Activated naive CD4-positive, alpha-beta T cell treated with anti-CD3 and anti-CD28 coated beads for 36 hours (primary cell): Measurements from ENCODE around the gene L2HGDH. TPM values are rescaled to one million over a fixed set of nuclear protein-coding genes. Genes with fewer than 3 reads are reported as not detected.
"Not testable (repeated sequence)": the region's sequence is repeated elsewhere in the genome, so short reads cannot be mapped to it uniquely, and the experiment has no call there.

Experiments used
- CTCF ChIA-PET: fragments of 350-600 bp; sonication (Branson Sonifier 250); formaldehyde crosslinking; loops from one replicate; lab custom pipeline; 2021; ENCODE audit warnings: antibody characterized with exemption; lab: Charles Lee
- DNase-seq: peaks from one replicate; pipeline ENCODE4 v3.0.0-alpha.2; 2020
- H3K27ac Mint-ChIP-seq: one replicate; pipeline ENCODE4 v1.8.0; 2021; ENCODE audit warnings: mild to moderate bottlenecking, mixed read lengths
- H3K27me3 Mint-ChIP-seq: one replicate; pipeline ENCODE4 v1.8.0; 2021; ENCODE audit warnings: low read depth, mixed read lengths
- H3K36me3 Mint-ChIP-seq: one replicate; pipeline ENCODE4 v1.8.0; 2021; ENCODE audit warnings: low read depth, mixed read lengths
- H3K4me1 Mint-ChIP-seq: one replicate; pipeline ENCODE4 v1.8.0; 2021; ENCODE audit warnings: low read depth, mixed read lengths
- H3K4me3 Mint-ChIP-seq: one replicate; pipeline ENCODE4 v1.8.0; 2021; ENCODE audit warnings: mild to moderate bottlenecking, moderate library complexity, mixed read lengths
- H3K9me3 Mint-ChIP-seq: one replicate; pipeline ENCODE4 v1.8.0; 2021; ENCODE audit warnings: mixed read lengths
- intact Hi-C: fragments of 100-400 bp; cut with micrococcal nuclease; formaldehyde crosslinking; loops from one replicate; pipeline ENCODE4 v1.15.1; 2023
- total RNA-seq, 2 experiments: library from RNA; stranded (reverse); gene quantifications; one replicate each; pipeline ENCODE4 v1.2.3, GENCODE V29; 2021

The L2HGDH gene
- total RNA-seq, 2 experiments from 2014 or later = 13.5 to 14.3 TPM

DNA sequence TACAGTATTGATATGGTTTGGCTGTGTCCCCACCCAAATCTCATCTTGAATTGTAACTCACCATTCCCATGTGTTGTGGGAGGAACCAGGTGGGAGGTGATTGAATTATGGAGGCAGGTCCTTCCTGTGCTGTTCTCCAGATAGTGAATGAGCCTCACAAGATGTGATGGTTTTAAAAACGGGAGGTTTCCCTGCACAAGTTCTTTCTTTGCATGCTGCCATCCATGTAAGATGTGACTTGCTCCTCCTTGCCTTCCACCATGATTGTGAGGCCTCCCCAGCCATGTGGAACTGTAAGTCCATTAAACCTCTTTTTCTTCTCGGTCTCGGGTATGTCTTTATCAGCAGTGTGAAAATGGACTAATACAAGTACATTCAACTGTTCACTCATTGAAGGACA lies 2.1 kb upstream of the L2HGDH start:
- CTCF ChIA-PET, H3K27ac Mint-ChIP-seq, H3K4me3 Mint-ChIP-seq, DNase-seq, H3K9me3 Mint-ChIP-seq, H3K27me3 Mint-ChIP-seq: not testable (repeated sequence)
- H3K36me3 Mint-ChIP-seq = peaks cover 17% of the 10 kb centered on the region
- H3K4me1 Mint-ChIP-seq = peaks cover 45% of the 10 kb centered on the region
- intact Hi-C loops = loop anchor here (5.0 to 10.0 kb wide), 3 partner anchors 622 to 931 kb away; partner anchors contain the start of genes KLHDC1, MGAT2, RPL36AL and TMX1

DNA sequence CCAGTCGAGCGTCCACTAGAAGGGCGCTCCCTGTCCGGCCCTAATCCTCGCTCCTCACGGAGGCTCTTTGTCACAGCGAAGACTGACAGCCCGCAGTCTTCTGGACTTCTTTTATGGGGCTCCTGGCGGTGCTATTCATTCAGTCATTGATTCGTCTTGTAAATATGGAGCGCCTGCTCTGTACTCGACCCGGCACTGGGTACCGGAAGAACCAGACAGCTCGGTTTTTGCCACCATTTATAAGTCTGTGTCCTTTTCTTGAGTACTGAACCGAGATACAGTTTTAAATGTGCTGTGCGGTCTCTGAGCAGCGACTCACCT lies 665 bp upstream of the L2HGDH start:
- H3K36me3 Mint-ChIP-seq = peaks cover 18% of the 10 kb centered on the region
- no peak for DNase-seq
- H3K4me1 Mint-ChIP-seq = peaks cover 41% of the 10 kb centered on the region
- H3K27me3 Mint-ChIP-seq = no peaks in the 10 kb centered on the region
- intact Hi-C loops = loop anchor here (1.0 to 10.0 kb wide), 17 partner anchors 9 to 932 kb away; partner anchors contain the start of genes KLHDC1, KLHDC2, LRR1 and MGAT2
- H3K9me3 Mint-ChIP-seq = peaks cover 5% of the 10 kb centered on the region
- peak overlapping the region; percentile 95 for H3K27ac Mint-ChIP-seq
- CTCF ChIA-PET = interaction anchor here (0.6 to 2.7 kb wide), 5 partner anchors 8 to 489 kb away, joined by 3 to 22 read pairs (median 4); partner anchors contain the start of gene MAP4K5
- H3K4me3 Mint-ChIP-seq = peak overlapping the region; percentile 94

DNA sequence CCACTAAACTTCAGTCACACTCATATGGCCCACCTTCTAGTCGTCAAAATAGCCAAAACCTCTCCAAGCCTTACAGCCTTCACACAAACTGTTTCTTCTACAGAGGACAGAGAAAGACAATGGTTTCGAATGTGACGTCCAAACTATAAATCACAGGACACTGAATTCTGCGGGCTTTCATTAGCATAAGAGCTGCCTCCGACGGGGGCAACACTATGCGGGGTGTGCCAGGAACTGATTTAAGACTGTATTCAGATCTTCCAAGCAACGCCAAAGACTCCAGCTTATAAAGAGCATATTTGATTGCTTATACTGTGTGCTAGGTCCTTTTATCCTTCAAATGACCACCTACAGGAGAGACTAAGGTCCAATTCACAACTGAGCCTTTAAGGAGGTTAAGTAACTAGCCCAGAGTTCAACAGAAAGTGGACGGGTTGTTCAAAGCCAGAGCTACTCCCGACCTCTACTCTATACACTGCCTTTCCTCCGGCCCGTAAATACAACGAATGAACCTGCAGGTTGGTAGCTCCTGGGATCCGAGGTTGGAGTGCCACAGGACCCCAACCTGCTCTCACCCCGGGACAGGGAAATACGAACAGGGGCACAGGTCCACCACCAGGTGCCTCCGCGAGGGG lies 575 bp downstream of the L2HGDH start:
- Mint-ChIP-seq H3K4me3 (peak overlapping the region; percentile 94), H3K36me3 (peaks cover 18% of the 10 kb centered on the region), H3K4me1 (peaks cover 38% of the 10 kb centered on the region), H3K27ac (peak overlapping the region; percentile 78), H3K9me3 (peaks cover 5% of the 10 kb centered on the region), H3K27me3 (no peaks in the 10 kb centered on the region)
- intact Hi-C loops = loop anchor here (5.0 to 10.0 kb wide), 3 partner anchors 619 to 933 kb away; partner anchors contain the start of genes KLHDC1, MGAT2, RPL36AL and TMX1
- CTCF ChIA-PET = interaction anchor here (0.7 to 2.7 kb wide), 6 partner anchors 9 to 443 kb away, joined by 3 to 22 read pairs (median 4); partner anchors contain the start of gene MAP4K5
- no peak for DNase-seq

DNA sequence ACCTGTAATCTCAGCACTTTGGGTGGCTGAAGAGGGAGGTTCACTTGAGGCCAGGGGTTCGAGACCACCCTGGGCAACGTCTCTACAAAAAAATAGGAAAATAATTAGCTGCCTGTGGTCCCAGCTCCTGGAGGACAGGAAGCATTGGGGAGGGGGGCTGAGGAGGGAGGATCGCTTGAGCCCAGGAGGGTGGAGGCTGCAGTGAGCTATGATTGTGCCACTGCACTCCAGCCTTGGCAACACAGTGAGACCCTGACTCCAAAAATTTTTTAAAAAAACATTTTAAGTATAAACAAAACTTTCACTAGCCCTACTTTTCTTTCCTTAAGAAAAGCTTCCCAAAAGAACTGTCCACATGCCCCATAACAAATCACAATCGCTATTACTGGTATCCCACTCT lies 1.6 kb downstream of the L2HGDH start:
- peaks cover 15% of the 10 kb centered on the region for H3K36me3 Mint-ChIP-seq
- H3K9me3 Mint-ChIP-seq = peaks cover 5% of the 10 kb centered on the region
- intact Hi-C loops = loop anchor here (5.0 to 10.0 kb wide), 3 partner anchors 618 to 934 kb away; partner anchors contain the start of genes KLHDC1, MGAT2, RPL36AL and TMX1
- no peak overlapping the region for H3K4me3 Mint-ChIP-seq
- H3K4me1 Mint-ChIP-seq = peaks cover 32% of the 10 kb centered on the region
- H3K27ac Mint-ChIP-seq = no peak overlapping the region
- H3K27me3 Mint-ChIP-seq = no peaks in the 10 kb centered on the region
- DNase-seq = no peak
- CTCF ChIA-PET = interaction anchor here (0.7 to 2.7 kb wide), 3 partner anchors 10 to 456 kb away, joined by 3 to 22 read pairs (median 3); no protein-coding TSS in a partner anchor

DNA sequence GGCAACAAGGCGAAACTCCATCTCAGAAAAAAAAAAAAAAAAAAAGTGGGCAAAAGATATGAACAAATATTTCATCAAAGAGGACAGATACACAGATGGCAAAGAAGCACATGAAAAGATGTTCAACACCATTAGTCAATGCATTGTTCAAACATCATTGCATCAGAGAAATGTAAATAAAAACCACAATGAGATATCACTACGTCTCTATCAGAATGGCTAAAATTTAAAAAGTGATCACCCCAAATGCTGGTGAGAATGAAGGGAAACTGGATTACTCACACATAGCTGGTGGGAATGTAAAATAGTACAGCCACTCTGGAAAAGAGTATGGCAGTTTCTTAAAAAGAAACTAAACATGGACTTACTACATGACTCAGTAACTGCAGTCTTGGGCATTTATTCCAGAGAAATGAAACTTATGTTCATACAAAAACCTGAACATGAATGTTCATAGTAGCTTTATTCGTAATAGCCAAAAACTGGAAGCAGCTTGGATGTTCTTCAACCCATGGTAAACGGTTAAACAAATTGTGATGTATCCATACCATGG lies 3.6 kb downstream of the L2HGDH start:
- Mint-ChIP-seq H3K9me3 (no peaks in the 10 kb centered on the region), H3K27me3 (no peaks in the 10 kb centered on the region), H3K36me3 (peaks cover 6% of the 10 kb centered on the region), H3K4me1 (peaks cover 23% of the 10 kb centered on the region), H3K27ac (no peak overlapping the region), H3K4me3 (no peak overlapping the region)
- no peak for DNase-seq
- CTCF ChIA-PET = interaction anchor here (0.9 kb wide), 1 partner anchor 17 kb away, joined by 3 read pairs; no protein-coding TSS in a partner anchor
- intact Hi-C loops = no loop called here

DNA sequence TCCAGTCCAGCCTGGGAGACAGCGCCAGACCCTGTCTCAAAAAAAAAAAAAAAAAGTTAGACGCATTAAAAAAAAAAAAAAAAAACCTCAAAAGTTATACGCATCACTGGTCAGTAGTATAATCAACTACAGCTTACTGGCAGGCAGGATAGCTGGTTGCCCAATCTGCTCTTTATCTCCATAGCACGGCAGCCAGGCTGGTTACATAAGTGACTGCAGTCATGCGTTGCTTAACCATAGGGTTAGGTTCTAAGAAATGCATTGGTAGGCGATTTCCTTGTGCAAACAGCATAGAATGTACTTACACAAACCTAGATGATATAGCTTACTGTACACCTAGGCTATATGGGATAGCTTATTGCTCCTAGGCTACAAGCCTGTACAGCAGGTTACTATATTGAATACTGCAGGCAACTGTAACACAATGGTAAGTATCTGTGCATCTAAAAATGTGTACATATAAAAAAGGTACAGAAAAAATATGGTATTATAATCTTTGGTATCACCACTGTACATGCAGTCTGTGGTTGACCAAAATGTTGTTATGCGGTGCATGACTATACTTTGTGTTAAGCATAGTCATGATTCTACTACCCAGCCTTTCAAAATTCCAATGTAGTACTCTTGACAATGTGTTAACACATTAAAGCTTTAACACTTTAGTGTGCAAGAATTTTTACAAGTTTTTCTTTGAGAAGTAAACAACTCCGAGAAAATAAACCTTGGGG lies 8.1 kb downstream of the L2HGDH start:
- Mint-ChIP-seq H3K27ac (no peak overlapping the region), H3K36me3 (peaks cover 12% of the 10 kb centered on the region), H3K4me1 (peaks cover 3% of the 10 kb centered on the region), H3K27me3 (no peaks in the 10 kb centered on the region), H3K9me3 (no peaks in the 10 kb centered on the region), H3K4me3 (no peak overlapping the region)
- intact Hi-C loops = no loop called here
- CTCF ChIA-PET = no interaction called here
- DNase-seq = no peak

DNA sequence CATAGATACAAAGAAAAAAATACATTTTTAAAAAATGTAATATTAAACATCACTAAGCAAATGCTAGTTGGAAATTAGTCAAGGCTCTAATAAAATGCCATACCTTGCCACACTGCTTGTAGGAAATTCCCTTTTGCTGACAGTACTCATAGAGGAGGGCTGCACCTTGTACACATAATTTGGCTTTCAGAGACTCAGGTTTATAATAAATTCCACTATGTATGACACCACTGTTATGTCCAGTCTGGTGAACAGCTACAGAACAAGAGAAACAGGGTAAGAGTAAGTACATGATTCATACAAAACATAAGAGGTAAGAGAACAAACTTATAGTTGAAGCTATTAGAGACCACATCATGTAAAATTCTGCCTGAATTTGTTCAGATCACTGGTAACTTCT lies 10.1 kb downstream of the L2HGDH start:
- Mint-ChIP-seq H3K4me1 (peaks cover 3% of the 10 kb centered on the region), H3K9me3 (no peaks in the 10 kb centered on the region), H3K36me3 (peaks cover 17% of the 10 kb centered on the region), H3K27me3 (no peaks in the 10 kb centered on the region), H3K4me3 (no peak overlapping the region), H3K27ac (no peak overlapping the region)
- no peak for DNase-seq
- CTCF ChIA-PET = no interaction called here
- intact Hi-C loops = no loop called here

DNA sequence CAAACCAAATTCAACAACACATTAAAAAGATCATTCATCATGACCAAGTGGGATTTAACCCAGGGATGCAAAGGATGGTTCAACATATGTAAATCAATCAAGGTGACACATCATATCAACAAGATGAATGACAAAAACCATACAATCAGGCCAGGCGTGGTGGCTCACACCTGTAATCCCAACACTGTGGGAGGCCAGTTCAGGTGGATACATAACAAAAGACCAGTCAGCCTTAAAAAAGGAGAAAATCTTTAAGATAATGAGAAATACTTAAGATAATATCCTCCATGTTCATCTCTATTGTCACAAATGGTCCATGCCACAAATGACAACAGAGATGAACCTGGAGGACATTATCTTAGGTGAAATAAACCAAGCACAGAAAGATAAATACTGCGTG lies 12.4 kb downstream of the L2HGDH start:
- Mint-ChIP-seq H3K27me3 (no peaks in the 10 kb centered on the region), H3K27ac (no peak overlapping the region), H3K4me3 (no peak overlapping the region), H3K36me3 (peaks cover 15% of the 10 kb centered on the region), H3K9me3 (no peaks in the 10 kb centered on the region), H3K4me1 (peaks cover 1% of the 10 kb centered on the region)
- intact Hi-C loops = no loop called here
- DNase-seq = no peak
- CTCF ChIA-PET = no interaction called here

DNA sequence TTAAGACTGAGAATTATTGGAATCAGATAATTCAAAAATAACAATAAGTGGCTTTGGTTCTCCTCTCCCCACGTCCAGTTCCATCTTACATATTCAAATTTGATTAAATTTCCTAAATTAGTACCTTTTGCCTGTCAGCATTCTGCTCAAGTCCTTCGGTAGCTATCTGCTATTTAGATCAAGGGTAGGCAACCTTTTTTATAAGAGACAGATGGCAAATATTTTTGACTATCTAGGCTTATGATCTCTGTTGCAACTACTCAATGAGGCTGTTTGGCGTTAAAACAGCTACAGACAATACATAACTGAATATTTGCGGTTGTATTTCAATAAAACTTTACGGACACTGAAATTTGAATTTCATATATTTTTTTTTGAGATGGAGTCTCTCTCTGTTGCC lies 21.7 kb downstream of the L2HGDH start:
- Mint-ChIP-seq H3K27me3 (no peaks in the 10 kb centered on the region), H3K9me3 (no peaks in the 10 kb centered on the region), H3K4me3 (no peak overlapping the region), H3K4me1 (no peaks in the 10 kb centered on the region), H3K27ac (no peak overlapping the region), H3K36me3 (peaks cover 16% of the 10 kb centered on the region)
- no peak for DNase-seq
- intact Hi-C loops = no loop called here
- CTCF ChIA-PET = interaction anchor here (0.7 kb wide), 1 partner anchor 474 kb away, joined by 4 read pairs; no protein-coding TSS in a partner anchor

DNA sequence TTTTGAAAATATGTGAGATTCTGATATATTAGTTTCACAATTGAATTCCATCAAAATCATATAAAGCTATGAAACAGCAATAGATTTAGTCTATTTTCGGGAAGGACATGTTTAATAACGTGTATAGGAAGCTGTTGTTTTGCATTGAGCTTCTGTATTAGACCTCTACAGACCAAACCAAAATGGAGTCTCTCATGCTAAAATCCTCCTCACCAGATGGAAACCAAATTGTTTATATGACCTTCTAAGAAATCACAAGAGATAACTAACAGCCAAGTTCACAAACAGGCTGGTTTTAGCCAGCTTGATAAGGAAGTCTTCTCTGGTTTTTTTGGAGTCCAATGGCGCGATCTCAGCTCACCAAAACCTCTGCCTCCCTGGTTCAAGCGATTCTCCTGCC lies 23.9 kb downstream of the L2HGDH start:
- intact Hi-C loops = no loop called here
- Mint-ChIP-seq H3K4me1 (no peaks in the 10 kb centered on the region), H3K36me3 (peaks cover 9% of the 10 kb centered on the region), H3K27ac (no peak overlapping the region), H3K4me3 (no peak overlapping the region), H3K27me3 (no peaks in the 10 kb centered on the region), H3K9me3 (no peaks in the 10 kb centered on the region)
- CTCF ChIA-PET = interaction anchor here (0.7 to 1.0 kb wide), 2 partner anchors 281 to 321 kb away, joined by 3 to 4 read pairs; no protein-coding TSS in a partner anchor
- DNase-seq = no peak

DNA sequence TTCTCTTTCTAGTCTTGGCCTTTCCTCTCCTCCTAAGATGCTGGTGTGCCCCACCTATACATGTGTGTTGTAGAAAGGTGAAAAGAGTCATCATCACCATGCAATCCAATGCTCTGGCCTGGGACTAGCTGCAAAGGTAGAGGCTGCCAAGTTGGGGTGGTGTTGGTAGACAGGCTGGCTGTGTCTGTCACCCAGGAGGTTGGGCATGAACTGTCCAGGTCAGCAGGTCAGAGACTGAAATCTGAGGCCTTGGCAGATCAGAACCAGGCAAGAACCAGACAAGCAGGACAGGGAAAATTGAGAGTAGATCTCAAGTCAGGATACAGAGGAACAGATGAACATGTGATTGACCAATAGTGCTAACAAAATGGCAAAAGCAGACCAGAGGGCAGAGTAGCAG lies 26.2 kb downstream of the L2HGDH start:
- Mint-ChIP-seq H3K4me1 (no peaks in the 10 kb centered on the region), H3K36me3 (peaks cover 8% of the 10 kb centered on the region), H3K27ac (no peak overlapping the region), H3K9me3 (no peaks in the 10 kb centered on the region), H3K4me3 (no peak overlapping the region), H3K27me3 (no peaks in the 10 kb centered on the region)
- DNase-seq = no peak
- intact Hi-C loops = no loop called here
- CTCF ChIA-PET = no interaction called here

DNA sequence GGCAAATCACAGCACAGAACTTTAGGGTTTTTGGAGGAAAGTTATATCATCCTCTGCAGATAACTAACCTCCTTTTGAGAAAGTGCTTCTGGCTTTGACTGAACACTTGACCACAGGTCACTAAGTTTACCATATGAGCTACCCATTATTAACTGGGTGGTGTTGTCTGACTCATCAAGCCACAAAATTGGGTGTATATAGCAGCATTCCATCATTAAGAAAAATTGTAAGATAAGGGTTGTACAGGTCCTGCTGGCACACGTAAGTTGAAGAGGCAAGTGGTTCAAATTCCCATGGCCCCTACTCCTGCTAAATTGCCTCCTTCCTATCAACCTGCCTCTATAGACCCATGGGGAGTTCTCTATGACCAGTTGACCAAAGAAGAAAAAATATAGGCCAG lies 39.5 kb downstream of the L2HGDH start:
- no peak for DNase-seq
- CTCF ChIA-PET = no interaction called here
- H3K27ac Mint-ChIP-seq = no peak overlapping the region

More for the DNA sequence above, 39.5 kb downstream of the L2HGDH start:
- H3K4me1 Mint-ChIP-seq = no peaks in the 10 kb centered on the region
- no peak overlapping the region for H3K4me3 Mint-ChIP-seq
- intact Hi-C loops = no loop called here
- peaks cover 11% of the 10 kb centered on the region for H3K36me3 Mint-ChIP-seq
- no peaks in the 10 kb centered on the region for H3K27me3 Mint-ChIP-seq
- H3K9me3 Mint-ChIP-seq = no peaks in the 10 kb centered on the region
